Rectal smooth muscle tissue (tissue), 1 donor: ENCODE results near the gene CLDN17.

ENCODE experiments used
- H3K27ac ChIP-seq: one replicate; pipeline ENCODE4 v1.7.0; 2013; ENCODE audit warnings: low read depth, low read length, inconsistent platforms
- H3K27me3 ChIP-seq: one replicate; pipeline ENCODE4 v1.7.0; 2013; ENCODE audit warnings: low read length; ENCODE audit not compliant: control insufficient read depth, insufficient read depth
- H3K36me3 ChIP-seq: one replicate; pipeline ENCODE4 v1.7.0; 2013; ENCODE audit warnings: low read length; ENCODE audit not compliant: control insufficient read depth, insufficient read depth
- H3K4me1 ChIP-seq: one replicate; pipeline ENCODE4 v1.7.0; 2013; ENCODE audit warnings: low read length; ENCODE audit not compliant: control insufficient read depth, insufficient read depth
- H3K4me3 ChIP-seq: one replicate; pipeline ENCODE4 v1.7.0; 2013; ENCODE audit warnings: low read length
- H3K9ac ChIP-seq: one replicate; pipeline ENCODE4 v1.7.0; 2013; ENCODE audit warnings: low read length

CLDN17 gene

DNA sequence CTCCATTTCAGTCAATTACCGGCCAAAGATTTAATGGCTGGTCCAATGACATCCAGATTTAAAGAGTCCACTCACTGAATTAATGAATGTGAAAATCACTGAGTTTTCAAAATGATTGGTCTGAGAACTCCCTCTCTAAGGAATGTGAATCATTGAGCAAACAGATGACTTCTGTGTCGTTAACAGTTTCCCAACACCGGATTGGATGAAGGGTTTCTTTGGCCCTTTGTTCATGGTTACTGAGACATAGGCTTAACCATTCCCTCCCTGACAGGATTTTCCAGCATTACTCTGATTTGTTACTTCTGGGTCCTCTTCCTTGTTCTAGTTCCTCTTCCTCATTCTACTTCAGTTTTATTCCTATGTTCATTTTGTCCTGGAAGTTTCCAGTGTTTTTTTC is 1.5 kb upstream of the CLDN17 start:
- no peaks in the 10 kb centered on the region for H3K27me3 ChIP-seq
- H3K4me1 ChIP-seq = no peaks in the 10 kb centered on the region
- no peaks in the 10 kb centered on the region for H3K36me3 ChIP-seq
- no peak overlapping the region for H3K9ac ChIP-seq
- H3K27ac ChIP-seq = no peak overlapping the region
- H3K4me3 ChIP-seq = no peak overlapping the region

DNA sequence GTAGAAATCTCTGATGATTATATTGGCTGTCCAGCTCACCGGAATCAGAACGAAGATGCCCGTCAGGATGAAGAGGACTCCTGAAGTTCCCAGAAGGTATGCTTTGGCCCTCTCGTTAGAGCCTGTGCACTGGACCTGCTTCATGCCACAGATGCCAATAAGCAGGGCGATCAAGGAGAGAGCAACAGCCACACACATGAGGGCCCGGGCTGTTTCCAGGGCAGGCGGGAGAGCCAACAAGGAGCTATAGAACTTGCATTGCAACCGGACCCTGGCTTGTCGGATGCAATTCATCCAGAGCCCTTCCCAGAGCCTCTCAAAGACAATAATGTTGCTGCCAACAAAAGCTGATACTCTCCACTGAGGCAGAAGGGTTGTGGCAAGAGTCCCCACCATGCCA is 434 bp downstream of the CLDN17 start:
- Histone ChIP-seq H3K36me3 (no peaks in the 10 kb centered on the region), H3K4me1 (no peaks in the 10 kb centered on the region), H3K4me3 (no peak overlapping the region), H3K27me3 (no peaks in the 10 kb centered on the region), H3K9ac (no peak overlapping the region), H3K27ac (no peak overlapping the region)

GRCh38 chr21:30164796-30165195 is 1.8 kb downstream of the CLDN17 start:
- no peak overlapping the region for H3K27ac ChIP-seq
- no peaks in the 10 kb centered on the region for H3K27me3 ChIP-seq
- no peaks in the 10 kb centered on the region for H3K4me1 ChIP-seq
- H3K36me3 ChIP-seq = no peaks in the 10 kb centered on the region
- no peak overlapping the region for H3K9ac ChIP-seq
- H3K4me3 ChIP-seq = no peak overlapping the region

- Histone ChIP-seq H3K27me3 (no peaks in the 10 kb centered on the region), H3K9ac (no peak overlapping the region), H3K27ac (no peak overlapping the region)
Observed at GRCh38 chr21:30153697-30154340, 12.8 kb downstream of the CLDN17 start.

GRCh38 chr21:30152792-30153191 is 13.8 kb downstream of the CLDN17 start:
- no peaks in the 10 kb centered on the region for H3K4me1 ChIP-seq
- H3K36me3 ChIP-seq = no peaks in the 10 kb centered on the region
- H3K4me3 ChIP-seq = no peak overlapping the region
- no peaks in the 10 kb centered on the region for H3K27me3 ChIP-seq
- H3K27ac ChIP-seq = no peak overlapping the region
- no peak overlapping the region for H3K9ac ChIP-seq

More at GRCh38 chr21:30153697-30154340, 12.8 kb downstream of the CLDN17 start:
- Histone ChIP-seq H3K36me3 (no peaks in the 10 kb centered on the region), H3K4me1 (no peaks in the 10 kb centered on the region), H3K4me3 (no peak overlapping the region)

GRCh38 chr21:30148906-30149305 is 17.7 kb downstream of the CLDN17 start:
- no peaks in the 10 kb centered on the region for H3K4me1 ChIP-seq
- no peaks in the 10 kb centered on the region for H3K27me3 ChIP-seq
- no peak overlapping the region for H3K4me3 ChIP-seq
- no peaks in the 10 kb centered on the region for H3K36me3 ChIP-seq
- H3K27ac ChIP-seq = no peak overlapping the region
- H3K9ac ChIP-seq = no peak overlapping the region

DNA sequence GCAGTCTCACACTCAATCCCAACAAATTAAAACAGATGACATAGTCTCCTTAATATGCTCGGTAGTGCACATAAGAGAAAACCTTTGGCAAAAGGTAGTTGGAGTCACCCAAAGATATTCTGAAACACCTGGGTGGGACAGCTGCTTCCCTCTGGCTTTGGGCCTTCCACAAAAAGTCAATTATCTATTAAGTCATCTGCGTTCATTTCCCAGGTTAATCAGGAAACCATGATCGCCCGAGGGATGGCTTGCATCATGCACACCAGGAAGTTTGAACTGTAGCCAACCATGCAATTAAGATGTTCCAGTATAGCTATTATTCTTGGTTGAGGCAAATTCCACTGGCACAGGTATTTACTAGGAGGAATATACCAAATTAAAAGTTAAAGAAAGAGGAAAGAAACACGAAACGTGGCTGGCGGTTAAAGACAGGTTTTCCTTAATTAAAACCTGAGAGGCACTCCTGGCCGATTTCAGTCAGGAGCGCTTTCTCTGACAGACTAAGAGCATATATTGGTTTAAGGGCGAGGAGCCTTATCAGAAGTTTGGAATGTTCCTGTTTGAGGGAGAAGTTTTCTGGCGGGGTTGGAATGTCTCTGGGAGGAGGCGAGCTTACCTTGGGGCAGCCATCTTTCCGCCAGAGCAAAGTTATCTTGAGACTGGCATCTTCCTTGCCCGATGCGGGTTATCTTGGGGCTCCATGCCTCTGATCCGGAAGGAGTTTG is 19.9 kb downstream of the CLDN17 start:
- Histone ChIP-seq H3K27ac (no peak overlapping the region), H3K36me3 (no peaks in the 10 kb centered on the region), H3K27me3 (no peaks in the 10 kb centered on the region), H3K4me1 (no peaks in the 10 kb centered on the region), H3K4me3 (no peak overlapping the region), H3K9ac (no peak overlapping the region)

GRCh38 chr21:30138483-30138882 is 28.1 kb downstream of the CLDN17 start:
- H3K9ac ChIP-seq = no peak overlapping the region
- H3K27ac ChIP-seq = no peak overlapping the region
- H3K27me3 ChIP-seq = no peaks in the 10 kb centered on the region
- no peaks in the 10 kb centered on the region for H3K36me3 ChIP-seq
- no peaks in the 10 kb centered on the region for H3K4me1 ChIP-seq
- no peak overlapping the region for H3K4me3 ChIP-seq

DNA sequence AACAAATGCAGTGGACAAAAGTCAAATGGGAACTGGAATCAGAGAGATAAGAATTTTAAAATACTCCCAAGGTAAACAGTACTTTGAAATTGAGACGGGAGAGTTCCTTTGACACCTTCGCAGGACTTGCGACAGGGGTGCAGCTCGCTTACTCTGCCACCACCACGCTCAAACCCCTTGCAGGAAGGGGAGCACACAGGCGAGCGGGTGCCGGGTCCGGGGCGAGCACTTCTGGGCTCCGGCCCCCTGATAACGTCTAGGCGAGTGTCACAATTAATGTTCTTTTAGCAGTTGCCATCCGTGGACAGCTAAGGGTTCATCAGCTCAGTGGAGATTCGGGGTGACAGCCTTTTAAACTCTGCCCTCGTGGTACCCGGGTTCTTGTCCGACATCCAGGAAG is 37.4 kb downstream of the CLDN17 start:
- no peaks in the 10 kb centered on the region for H3K4me1 ChIP-seq
- no peak overlapping the region for H3K4me3 ChIP-seq
- H3K9ac ChIP-seq = no peak overlapping the region
- H3K27ac ChIP-seq = no peak overlapping the region
- H3K27me3 ChIP-seq = no peaks in the 10 kb centered on the region
- no peaks in the 10 kb centered on the region for H3K36me3 ChIP-seq

DNA sequence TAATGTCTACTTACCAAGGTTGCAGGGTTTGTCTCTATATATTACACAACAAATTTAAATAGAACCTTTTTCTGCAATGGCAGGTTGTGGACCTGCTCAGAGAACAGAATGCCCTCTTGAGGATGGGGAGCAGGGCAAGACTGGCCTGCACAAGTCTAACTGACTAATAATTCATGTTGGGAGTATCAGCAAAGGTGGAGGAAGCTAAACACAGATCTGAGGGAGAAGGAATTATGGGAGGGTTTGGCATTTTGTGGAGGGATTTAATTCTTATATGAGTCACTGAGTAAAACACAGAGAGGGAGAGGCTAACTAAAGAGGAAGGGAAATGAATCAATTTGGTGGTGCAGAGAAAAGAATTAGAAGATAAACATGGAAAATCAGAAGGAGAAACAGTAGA is 40.0 kb downstream of the CLDN17 start:
- Histone ChIP-seq H3K27me3 (no peaks in the 10 kb centered on the region), H3K27ac (no peak overlapping the region), H3K9ac (no peak overlapping the region), H3K4me3 (no peak overlapping the region), H3K4me1 (no peaks in the 10 kb centered on the region), H3K36me3 (no peaks in the 10 kb centered on the region)

- H3K4me3 ChIP-seq = no peak overlapping the region
- no peak overlapping the region for H3K9ac ChIP-seq
- no peaks in the 10 kb centered on the region for H3K4me1 ChIP-seq
- no peak overlapping the region for H3K27ac ChIP-seq
- no peaks in the 10 kb centered on the region for H3K27me3 ChIP-seq
- H3K36me3 ChIP-seq = no peaks in the 10 kb centered on the region
Observed at GRCh38 chr21:30117631-30118030, 49.0 kb downstream of the CLDN17 start.

GRCh38 chr21:30116479-30116878 is 50.1 kb downstream of the CLDN17 start:
- H3K27me3 ChIP-seq = no peaks in the 10 kb centered on the region
- no peaks in the 10 kb centered on the region for H3K36me3 ChIP-seq
- no peak overlapping the region for H3K9ac ChIP-seq
- H3K4me1 ChIP-seq = no peaks in the 10 kb centered on the region
- no peak overlapping the region for H3K4me3 ChIP-seq
- no peak overlapping the region for H3K27ac ChIP-seq
